Breast epithelium (tissue), 4 donors: ENCODE measurements around the gene CDIPT. TPM values are rescaled to one million over a fixed set of nuclear protein-coding genes. Genes with fewer than 3 reads are reported as not detected.
"Not testable (repeated sequence)": the region's sequence is repeated elsewhere in the genome, so short reads cannot be mapped to it uniquely, and the experiment has no call there.

Experiments used
- DNase-seq, 2 donors: peaks; one replicate each; pipeline ENCODE4 v3.0.0-alpha.2; 2019; ENCODE audit warnings: low spot score in 2 of 2
- H3K27ac ChIP-seq, 2 donors: fragments of 200-600 bp; sonication (generic) in 1 of 2; one replicate each; pipeline ENCODE4 v1.5.1; 2016 to 2019; ENCODE audit warnings: mild to moderate bottlenecking in 1 of 2
- H3K27me3 ChIP-seq, 2 donors: fragments of 200-600 bp; sonication (generic) in 1 of 2; one replicate each; pipeline versions ENCODE4 v1.5.1 to v1.6.0; 2017 to 2019; ENCODE audit warnings: control low read depth in 1 of 2, mild to moderate bottlenecking in 1 of 2
- H3K36me3 ChIP-seq: fragments of 200-600 bp; one replicate; pipeline ENCODE4 v1.5.1; 2019
- H3K4me1 ChIP-seq, 2 donors: fragments of 200-600 bp; sonication (generic); one replicate each; pipeline ENCODE4 v1.5.1; 2016 to 2019; ENCODE audit warnings: control low read depth in 1 of 2
- H3K4me3 ChIP-seq, 3 donors: fragments of 200-600 bp; sonication (generic); 1 replicate in 2 of 3; 2 replicates in 1 of 3; pipeline ENCODE4 v1.5.1; 2016 to 2019; ENCODE audit warnings: mild to moderate bottlenecking in 3 of 3, moderate library complexity in 2 of 3
- H3K9me3 ChIP-seq, 2 donors: fragments of 200-600 bp; sonication (generic) in 1 of 2; one replicate each; pipeline ENCODE4 v1.5.1; 2016 to 2019; ENCODE audit warnings: control low read depth in 1 of 2
- CTCF ChIP-seq, 3 donors: fragments of 450-650 bp; IDR thresholded peaks; one replicate each; pipeline ENCODE4 v1.5.1; 2016 to 2017; ENCODE audit warnings: antibody characterized with exemption in 3 of 3, mild to moderate bottlenecking in 3 of 3, moderate library complexity in 3 of 3
- POLR2A ChIP-seq: fragments of 450-650 bp; IDR thresholded peaks from one replicate; pipeline ENCODE4 v1.6.1; 2016; ENCODE audit warnings: antibody characterized with exemption, mild to moderate bottlenecking, moderate library complexity
- POLR2AphosphoS5 ChIP-seq, 3 donors: sonication (generic); formaldehyde crosslinking; IDR thresholded peaks; one replicate each; pipeline ENCODE4 v1.6.1; 2017; ENCODE audit warnings: antibody characterized with exemption in 3 of 3
- intact Hi-C: fragments of 100-400 bp; cut with DNase I; formaldehyde crosslinking; loops from one replicate; pipeline ENCODE4 v1.15.1; 2023; ENCODE audit warnings: low total_unique reads
- total RNA-seq, 3 donors: library from RNA; depleted of rRNA; stranded (reverse); fragments of >200 nt; gene quantifications; one replicate each; pipeline ENCODE4 v1.1.0, GENCODE V29; 2016

Gene CDIPT
- total RNA-seq, 3 donors from 2014 or later: 102 to 119 (median 117) TPM

- Histone ChIP-seq H3K4me1 (no peaks in the 10 kb centered on the region), H3K9me3 (no peaks in the 10 kb centered on the region), H3K4me3 (no peak overlapping the region), H3K36me3 (no peaks in the 10 kb centered on the region), H3K27ac (no peak overlapping the region), H3K27me3 (peaks cover 0 to 10% of the 10 kb centered on the region in 2 donors)
- intact Hi-C loops: loop anchor here (10.0 kb wide), 1 partner anchor 1878 kb away; no protein-coding TSS in a partner anchor
- no peak for DNase-seq
- TF ChIP-seq POLR2AphosphoS5 (IDR thresholded peaks at IDR 0.05) (no peak), CTCF (IDR thresholded peaks at IDR 0.05) (no peak)
Measured at GRCh38 chr16:29896841-29897240, 33.8 kb upstream of the CDIPT start.

GRCh38 chr16:29894352-29894751 is 31.3 kb upstream of the CDIPT start:
- no peak for DNase-seq
- H3K27ac ChIP-seq: no peak overlapping the region
- no peaks in the 10 kb centered on the region for H3K36me3 ChIP-seq
- no peaks in the 10 kb centered on the region for H3K9me3 ChIP-seq
- H3K4me3 ChIP-seq: no peak overlapping the region
- TF ChIP-seq POLR2A (no peak), POLR2AphosphoS5 (IDR thresholded peaks at IDR 0.05) (no peak), CTCF (IDR thresholded peaks at IDR 0.05) (no peak)
- intact Hi-C loops: loop anchor here (10.0 kb wide), 1 partner anchor 1880 kb away; no protein-coding TSS in a partner anchor
- H3K27me3 ChIP-seq: peaks cover 0 to 10% of the 10 kb centered on the region in 2 donors
- H3K4me1 ChIP-seq: no peaks in the 10 kb centered on the region

GRCh38 chr16:29893553-29893952 is 30.5 kb upstream of the CDIPT start:
- no peak for TF ChIP-seq POLR2AphosphoS5 (IDR thresholded peaks at IDR 0.05)
- H3K4me1 ChIP-seq: no peaks in the 10 kb centered on the region
- no peak overlapping the region for H3K27ac ChIP-seq
- H3K9me3 ChIP-seq: no peaks in the 10 kb centered on the region
- DNase-seq: no peak
- no peak overlapping the region for H3K4me3 ChIP-seq
- H3K36me3 ChIP-seq: no peaks in the 10 kb centered on the region
- peaks cover 0 to 10% of the 10 kb centered on the region in 2 donors for H3K27me3 ChIP-seq
- intact Hi-C loops: loop anchor here (10.0 kb wide), 1 partner anchor 1881 kb away; no protein-coding TSS in a partner anchor

- no peaks in the 10 kb centered on the region for H3K9me3 ChIP-seq
- no peak overlapping the region for H3K27ac ChIP-seq
- H3K27me3 ChIP-seq: peaks cover 0 to 3% of the 10 kb centered on the region in 2 donors
- no peak for DNase-seq
- no peak overlapping the region for H3K4me3 ChIP-seq
- H3K4me1 ChIP-seq: no peaks in the 10 kb centered on the region
- no peaks in the 10 kb centered on the region for H3K36me3 ChIP-seq
- intact Hi-C loops: loop anchor here (10.0 kb wide), 1 partner anchor 1882 kb away; no protein-coding TSS in a partner anchor
- TF ChIP-seq CTCF (IDR thresholded peaks at IDR 0.05) (no peak), POLR2A (no peak)
Measured at GRCh38 chr16:29892458-29892813, 29.4 kb upstream of the CDIPT start.

- H3K27ac ChIP-seq: no peak overlapping the region
- intact Hi-C loops: loop anchor here (10.0 kb wide), 1 partner anchor 1883 kb away; no protein-coding TSS in a partner anchor
- no peaks in the 10 kb centered on the region for H3K36me3 ChIP-seq
- DNase-seq: no peak
- H3K9me3 ChIP-seq: no peaks in the 10 kb centered on the region
- H3K4me1 ChIP-seq: no peaks in the 10 kb centered on the region
- TF ChIP-seq POLR2A: no peak
- TF ChIP-seq POLR2AphosphoS5 (IDR thresholded peaks at IDR 0.05): no peak
- no peak for TF ChIP-seq CTCF (IDR thresholded peaks at IDR 0.05)
- peaks cover 0 to under 1% of the 10 kb centered on the region in 2 donors for H3K27me3 ChIP-seq
- H3K4me3 ChIP-seq: no peak overlapping the region
Measured at GRCh38 chr16:29891525-29892457, 28.8 kb upstream of the CDIPT start.

GRCh38 chr16:29889372-29889771 is 26.3 kb upstream of the CDIPT start:
- H3K27ac ChIP-seq, H3K4me1 ChIP-seq, intact Hi-C loops, H3K36me3 ChIP-seq, H3K27me3 ChIP-seq, DNase-seq, H3K9me3 ChIP-seq, H3K4me3 ChIP-seq: not testable (repeated sequence)
